HepG2 (cell line): ENCODE measurements around the gene FOXD1.

Experiments
- CEBPB ChIP-seq: IDR thresholded peaks from 2 replicates; pipeline ENCODE4 v1.6.1; 2011; ENCODE audit warnings: low read depth, low read length, improper control_type of control experiment, borderline replicate concordance
- CHD2 ChIP-seq: IDR thresholded peaks from 2 replicates; pipeline ENCODE4 v1.6.1; 2011; ENCODE audit warnings: low read depth, low read length, improper control_type of control experiment
- CTCF ChIP-seq: sonication (generic); formaldehyde crosslinking; IDR thresholded peaks from 2 replicates; pipeline ENCODE4 v1.5.0; 2020; ENCODE audit warnings: mild to moderate bottlenecking, missing genetic modification reagents, moderate library complexity
- EZH2 ChIP-seq: conservative IDR thresholded peaks from 2 replicates; pipeline ENCODE4 v1.6.1; 2012; ENCODE audit warnings: mild to moderate bottlenecking, low read depth, low read length, moderate library complexity
- HNF1A ChIP-seq, 2 experiments: sonication (generic) in 1 of 2; formaldehyde crosslinking in 1 of 2; IDR thresholded peaks; 2 replicates each; pipeline versions ENCODE4 v1.4.0 to v1.6.1; 2016 to 2020; ENCODE audit warnings: borderline replicate concordance in 1 of 2, low read depth in 1 of 2, mild to moderate bottlenecking in 1 of 2, missing genetic modification reagents in 1 of 2
- MNT ChIP-seq: fragments of 450-650 bp; IDR thresholded peaks from 2 replicates; pipeline ENCODE4 v1.6.1; 2016
- POLR2A ChIP-seq, 2 experiments: IDR thresholded peaks; 2 replicates each; pipeline ENCODE4 v1.6.1; 2011; ENCODE audit warnings: low read depth in 2 of 2, low read length in 2 of 2, mild to moderate bottlenecking in 1 of 2, moderate library complexity in 1 of 2; ENCODE audit not compliant: insufficient read depth in 1 of 2
- TBP ChIP-seq: sonication (generic); formaldehyde crosslinking; IDR thresholded peaks from 2 replicates; pipeline ENCODE4 v1.5.0; 2020; ENCODE audit warnings: missing genetic modification reagents
- TCF7 ChIP-seq: sonication (generic); IDR thresholded peaks from 2 replicates; pipeline ENCODE4 v1.6.1; 2016; ENCODE audit warnings: antibody characterized with exemption, low read depth
- XBP1 ChIP-seq: sonication (generic); formaldehyde crosslinking; IDR thresholded peaks from 2 replicates; pipeline ENCODE4 v1.5.0; 2020; ENCODE audit warnings: missing genetic modification reagents
- ZNF317 ChIP-seq: sonication (generic); formaldehyde crosslinking; IDR thresholded peaks from 2 replicates; pipeline ENCODE4 v1.5.0; 2020; ENCODE audit warnings: mild to moderate bottlenecking, missing genetic modification reagents
- ZNF354B ChIP-seq: sonication (generic); formaldehyde crosslinking; IDR thresholded peaks from 2 replicates; pipeline ENCODE4 v1.8.0; 2022; ENCODE audit warnings: mild to moderate bottlenecking, missing genetic modification reagents

GRCh38 chr5:73491155-73491554, 42.6 kb upstream of the FOXD1 start:
- TF ChIP-seq POLR2A (IDR thresholded peaks at IDR 0.05; ENCODE audit: insufficient read depth in 1 of 2, low read depth in 2 of 2, low read length in 2 of 2) (no peak), ZNF354B (CRISPR knock-in tag) (no peak), CHD2 (no peak), CEBPB (no peak), MNT (no peak), XBP1 (no peak), ZNF317 (CRISPR knock-in tag) (no peak), TCF7 (no peak), EZH2 (no peak), TBP (CRISPR knock-in tag) (no peak), CTCF (CRISPR knock-in tag) (no peak), HNF1A (IDR thresholded peaks at IDR 0.05; ENCODE audit: low read depth) (no peak), HNF1A (CRISPR knock-in tag; IDR thresholded peaks at IDR 0.05; ENCODE audit: borderline replicate concordance) (no peak)
